OCI-LY1 (cell line): ENCODE measurements around the gene NUP214.

Source experiments
- EZH2 ChIP-seq: fragments of 200-600 bp; sonication (generic), shearing (Covaris generic); IDR thresholded peaks from 2 replicates; pipeline ENCODE4 v1.8.0; 2017; ENCODE audit warnings: borderline replicate concordance, mixed run types, mild to moderate bottlenecking, antibody characterized with exemption, low read length, moderate library complexity, mixed read lengths
- TF ChIP-seq, protein P1 (sequence below): fragments of 200-600 bp; sonication (generic), shearing (Covaris generic); IDR thresholded peaks from 2 replicates; pipeline ENCODE4 v1.5.1; 2017; ENCODE audit warnings: mild to moderate bottlenecking, antibody characterized with exemption, low read length, moderate library complexity, mixed read lengths

DNA sequence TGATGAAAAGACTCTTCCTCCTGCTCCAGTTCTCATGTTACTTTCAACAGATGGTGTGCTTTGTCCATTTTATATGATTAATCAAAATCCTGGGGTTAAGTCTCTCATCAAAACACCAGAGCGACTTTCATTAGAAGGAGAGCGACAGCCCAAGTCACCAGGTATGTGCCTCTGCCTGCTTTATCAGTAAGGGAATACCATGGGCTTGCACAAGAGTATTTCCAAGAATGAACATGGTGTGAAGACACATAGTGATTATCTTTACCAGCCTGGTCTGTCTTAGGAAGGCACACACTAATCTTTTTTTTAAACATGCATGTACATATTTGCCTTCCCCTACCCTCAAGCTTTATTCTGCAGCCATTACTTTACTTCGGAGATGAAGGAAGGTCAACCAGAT lies 15.2 kb downstream of the NUP214 start:
- TF ChIP-seq, protein P1, sequence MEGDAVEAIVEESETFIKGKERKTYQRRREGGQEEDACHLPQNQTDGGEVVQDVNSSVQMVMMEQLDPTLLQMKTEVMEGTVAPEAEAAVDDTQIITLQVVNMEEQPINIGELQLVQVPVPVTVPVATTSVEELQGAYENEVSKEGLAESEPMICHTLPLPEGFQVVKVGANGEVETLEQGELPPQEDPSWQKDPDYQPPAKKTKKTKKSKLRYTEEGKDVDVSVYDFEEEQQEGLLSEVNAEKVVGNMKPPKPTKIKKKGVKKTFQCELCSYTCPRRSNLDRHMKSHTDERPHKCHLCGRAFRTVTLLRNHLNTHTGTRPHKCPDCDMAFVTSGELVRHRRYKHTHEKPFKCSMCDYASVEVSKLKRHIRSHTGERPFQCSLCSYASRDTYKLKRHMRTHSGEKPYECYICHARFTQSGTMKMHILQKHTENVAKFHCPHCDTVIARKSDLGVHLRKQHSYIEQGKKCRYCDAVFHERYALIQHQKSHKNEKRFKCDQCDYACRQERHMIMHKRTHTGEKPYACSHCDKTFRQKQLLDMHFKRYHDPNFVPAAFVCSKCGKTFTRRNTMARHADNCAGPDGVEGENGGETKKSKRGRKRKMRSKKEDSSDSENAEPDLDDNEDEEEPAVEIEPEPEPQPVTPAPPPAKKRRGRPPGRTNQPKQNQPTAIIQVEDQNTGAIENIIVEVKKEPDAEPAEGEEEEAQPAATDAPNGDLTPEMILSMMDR = no peak
- no peak for TF ChIP-seq EZH2
